CD4-positive, alpha-beta memory T cell (primary cell): ENCODE data around the gene FNDC3B. TPM values are rescaled to one million over a fixed set of nuclear protein-coding genes. Genes with fewer than 3 reads are reported as not detected.

Source experiments
- CTCF ChIA-PET: fragments of 350-600 bp; sonication (Branson Sonifier 250); formaldehyde crosslinking; loops from one replicate; lab custom pipeline; 2021; ENCODE audit warnings: inconsistent platforms; ENCODE audit not compliant: partially characterized antibody; lab: Charles Lee
- POLR2A ChIA-PET: fragments of 350-600 bp; sonication (Branson Sonifier 250); formaldehyde crosslinking; loops from one replicate; lab custom pipeline; 2021; ENCODE audit not compliant: partially characterized antibody; lab: Charles Lee
- DNase-seq, 5 donors: peaks; one replicate each; pipeline versions ENCODE4 v3.0.0 to v3.0.0-alpha.2; 2020 to 2022; ENCODE audit warnings: mixed read lengths in 1 of 5
- H3K27ac ChIP-seq: one replicate; pipeline ENCODE4 v1.7.0; 2013; ENCODE audit warnings: low read depth, low read length
- H3K27me3 ChIP-seq: 2 replicates; pipeline ENCODE4 v1.7.0; 2013; ENCODE audit warnings: mild to moderate bottlenecking, low read length, moderate library complexity; ENCODE audit not compliant: insufficient read depth
- H3K36me3 ChIP-seq: 2 replicates; pipeline ENCODE4 v1.7.0; 2013; ENCODE audit warnings: mild to moderate bottlenecking, low read length, moderate library complexity; ENCODE audit not compliant: insufficient read depth
- H3K4me1 ChIP-seq: 2 replicates; pipeline ENCODE4 v1.7.0; 2013; ENCODE audit warnings: mild to moderate bottlenecking, low read length, moderate library complexity; ENCODE audit not compliant: insufficient read depth
- H3K4me3 ChIP-seq, 2 donors: one replicate each; pipeline ENCODE4 v1.7.0; 2013; ENCODE audit warnings: low read length in 2 of 2, mild to moderate bottlenecking in 1 of 2
- H3K9me3 ChIP-seq, 2 donors: one replicate each; pipeline ENCODE4 v1.7.0; 2013; ENCODE audit warnings: low read length in 2 of 2, control low read depth in 1 of 2; ENCODE audit not compliant: control insufficient read depth in 1 of 2
- H3K27ac Mint-ChIP-seq, 7 donors: one replicate each; pipeline ENCODE4 v1.8.0; 2020 to 2021; ENCODE audit warnings: mixed read lengths in 7 of 7, mild to moderate bottlenecking in 6 of 7, inconsistent platforms in 3 of 7, moderate library complexity in 3 of 7
- H3K27me3 Mint-ChIP-seq, 2 donors: one replicate each; pipeline ENCODE4 v1.8.0; 2020 to 2021; ENCODE audit warnings: mixed read lengths in 2 of 2
- H3K36me3 Mint-ChIP-seq, 2 donors: one replicate each; pipeline ENCODE4 v1.8.0; 2020 to 2021; ENCODE audit warnings: mixed read lengths in 2 of 2, inconsistent platforms in 1 of 2, mild to moderate bottlenecking in 1 of 2
- H3K4me1 Mint-ChIP-seq, 4 donors: one replicate each; pipeline ENCODE4 v1.8.0; 2020 to 2021; ENCODE audit warnings: mixed read lengths in 4 of 4, mild to moderate bottlenecking in 1 of 4
- H3K4me3 Mint-ChIP-seq, 8 donors: one replicate each; pipeline ENCODE4 v1.8.0; 2020 to 2021; ENCODE audit warnings: mixed read lengths in 8 of 8, mild to moderate bottlenecking in 7 of 8, moderate library complexity in 6 of 8, inconsistent platforms in 3 of 8
- H3K9me3 Mint-ChIP-seq, 8 donors: one replicate each; pipeline ENCODE4 v1.8.0; 2020 to 2021; ENCODE audit warnings: mixed read lengths in 8 of 8, mild to moderate bottlenecking in 5 of 8, inconsistent platforms in 3 of 8, moderate library complexity in 1 of 8
- intact Hi-C: fragments of 100-400 bp; cut with micrococcal nuclease; formaldehyde crosslinking; loops from one replicate; pipeline ENCODE4 v1.15.1; 2023
- polyA plus RNA-seq, 2 donors: library from polyadenylated mRNA; unstranded; fragments of 300-500 nt; fragmentation: Illumina TruSeq; gene quantifications; one replicate each; pipeline ENCODE4 v1.2.3, GENCODE V29; 2021
- total RNA-seq, 2 experiments: library from RNA; stranded (reverse); gene quantifications; one replicate each; pipeline ENCODE4 v1.2.3, GENCODE V29; 2021

Gene FNDC3B
- total and polyA plus RNA-seq, 4 experiments from 2014 or later = 10.9 to 18.2 (median 14.8) TPM

DNA sequence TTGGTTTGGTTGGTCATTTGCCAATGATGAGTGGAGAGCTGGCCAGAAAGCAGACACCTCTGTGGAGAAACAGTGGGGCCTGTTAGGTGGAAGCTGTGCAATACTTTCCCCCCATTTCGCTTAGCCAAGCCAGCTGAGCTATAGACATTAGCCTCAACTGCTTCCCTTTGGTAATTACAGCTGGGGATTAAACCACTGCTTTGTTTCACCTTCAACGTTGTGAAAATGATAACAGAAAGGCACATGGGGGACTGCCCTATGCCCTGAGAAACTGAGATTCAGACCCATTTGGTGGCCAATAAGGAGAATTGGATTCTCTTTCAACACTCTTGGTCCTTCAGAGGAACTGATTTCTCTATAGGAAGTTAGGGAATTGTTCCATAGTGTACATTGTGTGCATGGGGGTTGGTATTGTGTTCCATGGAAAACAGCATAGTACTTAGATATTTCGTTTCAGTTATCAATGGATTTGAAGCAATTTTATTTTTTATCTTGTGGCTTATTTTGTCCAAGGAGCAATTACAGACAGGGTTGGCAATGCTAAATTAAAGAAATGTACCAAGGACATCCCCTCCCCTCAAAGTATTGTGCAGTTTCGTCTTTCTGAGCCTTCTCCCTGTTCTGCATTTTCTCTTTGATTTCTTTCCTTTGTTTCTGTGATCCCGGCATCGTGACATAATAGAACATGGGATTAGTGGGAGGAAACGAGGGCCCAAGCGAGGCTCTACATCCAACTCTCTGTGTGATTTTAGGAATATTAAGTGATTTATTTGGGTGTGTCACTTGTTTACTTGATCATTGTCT is 194.3 kb downstream of the FNDC3B start:
- Mint-ChIP-seq H3K36me3 (peaks cover 9 to 23% of the 10 kb centered on the region in 2 donors), H3K9me3 (no peaks in the 10 kb centered on the region), H3K4me1 (peaks cover 0 to 4% (median 3%) of the 10 kb centered on the region in 4 donors), H3K4me3 (no peak overlapping the region), H3K27ac (no peak overlapping the region), H3K27me3 (no peaks in the 10 kb centered on the region)
- Histone ChIP-seq H3K9me3 (no peaks in the 10 kb centered on the region), H3K27me3 (no peaks in the 10 kb centered on the region), H3K27ac (no peak overlapping the region), H3K36me3 (no peaks in the 10 kb centered on the region), H3K4me1 (no peaks in the 10 kb centered on the region), H3K4me3 (no peak overlapping the region)
- DNase-seq = no peak
- ChIA-PET POLR2A (no interaction called here), CTCF (no interaction called here)
- intact Hi-C loops = no loop called here

DNA sequence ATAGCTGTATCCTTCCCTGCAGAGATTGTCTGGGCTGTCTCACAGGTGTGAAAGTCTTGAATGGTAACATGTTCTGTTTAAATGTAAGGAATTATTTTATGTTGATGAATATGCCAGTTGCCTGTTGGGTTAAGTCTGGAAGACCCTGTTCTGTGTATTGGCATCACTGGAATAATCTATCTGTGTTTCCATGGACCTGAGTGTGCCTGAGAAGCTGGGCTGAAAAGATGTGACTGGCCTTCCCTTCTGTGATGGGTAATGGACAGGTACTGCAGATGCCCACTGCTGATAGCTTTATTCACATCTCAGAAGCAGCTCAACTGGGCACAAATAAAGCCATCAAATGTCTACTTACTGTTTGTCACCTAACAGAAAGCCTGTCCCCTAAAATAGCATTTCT is 196.3 kb downstream of the FNDC3B start:
- intact Hi-C loops = no loop called here
- Mint-ChIP-seq H3K27me3 (no peaks in the 10 kb centered on the region), H3K4me3 (no peak overlapping the region), H3K27ac (peak overlapping the region in 3 of 7 donors; percentile 10 to 49 (median 21)), H3K4me1 (peaks cover 2 to 4% (median 4%) of the 10 kb centered on the region in 4 donors), H3K36me3 (peaks cover 9 to 20% of the 10 kb centered on the region in 2 donors), H3K9me3 (peaks cover 0 to 4% (median 0%) of the 10 kb centered on the region in 8 donors)
- ChIA-PET CTCF (interaction anchor here (0.7 kb wide), 1 partner anchor 200 kb away, joined by 3 read pairs; no protein-coding TSS in a partner anchor), POLR2A (no interaction called here)
- DNase-seq = no peak
- no peak overlapping the region for H3K4me3 ChIP-seq
- H3K4me1 ChIP-seq = no peaks in the 10 kb centered on the region
- H3K27me3 ChIP-seq = no peaks in the 10 kb centered on the region
- no peaks in the 10 kb centered on the region for H3K9me3 ChIP-seq
- no peak overlapping the region for H3K27ac ChIP-seq
- H3K36me3 ChIP-seq = no peaks in the 10 kb centered on the region

- no peak for DNase-seq
- POLR2A ChIA-PET = no interaction called here
- Mint-ChIP-seq H3K4me1 (peaks cover 4 to 11% (median 4%) of the 10 kb centered on the region in 4 donors), H3K9me3 (peaks cover 0 to 15% (median 7%) of the 10 kb centered on the region in 8 donors), H3K4me3 (no peak overlapping the region), H3K36me3 (peaks cover 22 to 28% of the 10 kb centered on the region in 2 donors), H3K27ac (peak overlapping the region in 1 of 7 donors; percentile 72), H3K27me3 (no peaks in the 10 kb centered on the region)
- no peaks in the 10 kb centered on the region for H3K9me3 ChIP-seq
- no peaks in the 10 kb centered on the region for H3K27me3 ChIP-seq
- no peaks in the 10 kb centered on the region for H3K36me3 ChIP-seq
- no peaks in the 10 kb centered on the region for H3K4me1 ChIP-seq
- CTCF ChIA-PET = interaction anchor here (0.5 to 2.0 kb wide), 2 partner anchors 128 to 202 kb away, joined by 3 to 7 read pairs; no protein-coding TSS in a partner anchor
- no peak overlapping the region for H3K4me3 ChIP-seq
- no peak overlapping the region for H3K27ac ChIP-seq
- intact Hi-C loops = no loop called here
These were observed 197.7 kb downstream of the FNDC3B start for GRCh38 chr3:172236771-172237742.

GRCh38 chr3:172238188-172238587 is 198.8 kb downstream of the FNDC3B start:
- no peaks in the 10 kb centered on the region for H3K27me3 Mint-ChIP-seq
- H3K27ac Mint-ChIP-seq = no peak overlapping the region
- intact Hi-C loops = no loop called here

GRCh38 chr3:172239218-172239790 is 199.9 kb downstream of the FNDC3B start:
- ChIA-PET CTCF (interaction anchor here (1.3 to 2.0 kb wide), 2 partner anchors 36 to 204 kb away, joined by 3 to 7 read pairs; no protein-coding TSS in a partner anchor), POLR2A (no interaction called here)
- H3K9me3 ChIP-seq = no peaks in the 10 kb centered on the region
- Mint-ChIP-seq H3K27me3 (no peaks in the 10 kb centered on the region), H3K4me1 (peaks cover 10 to 19% (median 15%) of the 10 kb centered on the region in 4 donors), H3K27ac (no peak overlapping the region), H3K4me3 (no peak overlapping the region), H3K9me3 (peaks cover 0 to 31% (median 16%) of the 10 kb centered on the region in 8 donors), H3K36me3 (peaks cover 27 to 39% of the 10 kb centered on the region in 2 donors)
- no peaks in the 10 kb centered on the region for H3K4me1 ChIP-seq
- no peaks in the 10 kb centered on the region for H3K27me3 ChIP-seq
- intact Hi-C loops = no loop called here
- H3K27ac ChIP-seq = no peak overlapping the region
- no peaks in the 10 kb centered on the region for H3K36me3 ChIP-seq
- H3K4me3 ChIP-seq = no peak overlapping the region
- DNase-seq = no peak

More at GRCh38 chr3:172238188-172238587, 198.8 kb downstream of the FNDC3B start:
- Histone ChIP-seq H3K36me3 (no peaks in the 10 kb centered on the region), H3K4me1 (no peaks in the 10 kb centered on the region), H3K27ac (no peak overlapping the region), H3K9me3 (no peaks in the 10 kb centered on the region), H3K27me3 (no peaks in the 10 kb centered on the region), H3K4me3 (no peak overlapping the region)
- no peak overlapping the region for H3K4me3 Mint-ChIP-seq
- peaks cover 24 to 33% of the 10 kb centered on the region in 2 donors for H3K36me3 Mint-ChIP-seq
- ChIA-PET POLR2A (no interaction called here), CTCF (interaction anchor here (2.0 kb wide), 1 partner anchor 203 kb away, joined by 7 read pairs; no protein-coding TSS in a partner anchor)
- H3K4me1 Mint-ChIP-seq = peaks cover 6 to 11% (median 8%) of the 10 kb centered on the region in 4 donors
- DNase-seq = no peak
- H3K9me3 Mint-ChIP-seq = peaks cover 0 to 25% (median 14%) of the 10 kb centered on the region in 8 donors

- no peaks in the 10 kb centered on the region for H3K9me3 ChIP-seq
- DNase-seq = no peak
- H3K27me3 ChIP-seq = no peaks in the 10 kb centered on the region
- H3K4me3 ChIP-seq = no peak overlapping the region
- ChIA-PET CTCF (no interaction called here), POLR2A (no interaction called here)
- H3K27ac ChIP-seq = no peak overlapping the region
- peaks cover 0 to 31% (median 16%) of the 10 kb centered on the region in 8 donors for H3K9me3 Mint-ChIP-seq
- H3K27ac Mint-ChIP-seq = no peak overlapping the region
- peaks cover 8 to 20% (median 15%) of the 10 kb centered on the region in 4 donors for H3K4me1 Mint-ChIP-seq
- H3K36me3 Mint-ChIP-seq = peaks cover 31 to 42% of the 10 kb centered on the region in 2 donors
- no peaks in the 10 kb centered on the region for H3K4me1 ChIP-seq
- no peak overlapping the region for H3K4me3 Mint-ChIP-seq
- H3K27me3 Mint-ChIP-seq = no peaks in the 10 kb centered on the region
- intact Hi-C loops = no loop called here
- H3K36me3 ChIP-seq = no peaks in the 10 kb centered on the region
These were observed 202.0 kb downstream of the FNDC3B start for GRCh38 chr3:172241405-172241804.
